BJ (cell line): ENCODE results near the gene SIRT5. TPM values are rescaled to one million over a fixed set of nuclear protein-coding genes. Genes with fewer than 3 reads are reported as not detected.

Experiments
- CTCF ChIA-PET: fragments of 350-600 bp; formaldehyde crosslinking; extraction: SDS; loops from one replicate; lab custom pipeline; 2021; ENCODE audit warnings: antibody characterized with exemption, inconsistent platforms; lab: Yijun Ruan, JAX
- POLR2A ChIA-PET: fragments of 300-600 bp; sonication (Branson Sonifier 250); formaldehyde crosslinking; extraction: SDS; loops from one replicate; lab custom pipeline; 2021; ENCODE audit warnings: antibody characterized with exemption; lab: Charles Lee
- DNase-seq: peaks from one replicate; pipeline ENCODE4 v3.0.0-alpha.2; 2011; ENCODE audit warnings: low read depth
- H3K27me3 ChIP-seq: 2 replicates; pipeline ENCODE4 v1.6.0; 2011; ENCODE audit warnings: low read length; ENCODE audit not compliant: control insufficient read depth, insufficient read depth
- H3K36me3 ChIP-seq: 2 replicates; pipeline ENCODE4 v1.5.1; 2011; ENCODE audit warnings: low read length; ENCODE audit not compliant: control insufficient read depth, insufficient read depth
- H3K4me3 ChIP-seq: 2 replicates; pipeline ENCODE4 v1.5.1; 2011; ENCODE audit warnings: low read depth, mild to moderate bottlenecking, control low read depth, low read length
- polyA plus RNA-seq: library from polyadenylated mRNA; depleted of rRNA; stranded (reverse); fragments of >200 nt; gene quantifications from 2 replicates; pipeline ENCODE4 v1.2.3, GENCODE V29; 2011
- TF ChIP-seq, protein P1 (sequence below): IDR thresholded peaks from 2 replicates; pipeline ENCODE4 v1.5.1; 2011; ENCODE audit warnings: low read depth, mild to moderate bottlenecking, control low read depth, inconsistent platforms, low read length, moderate library complexity; ENCODE audit not compliant: insufficient read depth

The SIRT5 gene
- polyA plus RNA-seq, 1 experiment: 4.6 TPM

DNA sequence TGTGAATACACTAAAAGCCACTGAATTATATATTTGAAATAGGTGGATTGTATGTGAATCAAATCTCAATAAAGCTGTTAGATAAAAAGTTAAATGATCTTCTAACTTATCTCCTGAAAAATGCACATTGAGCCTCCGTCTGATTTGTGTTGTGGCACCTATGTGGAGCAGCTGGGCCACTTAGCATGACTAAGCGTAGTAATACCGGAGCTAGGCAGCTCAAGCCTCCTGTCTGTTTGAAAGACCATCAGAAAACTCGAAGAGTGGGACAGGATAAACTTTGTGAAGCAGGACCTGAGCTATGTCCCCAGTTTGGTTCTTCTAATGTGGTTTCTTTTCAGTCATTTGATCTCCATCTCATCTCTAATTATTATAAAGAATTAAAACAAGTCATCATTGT is 29.7 kb downstream of the SIRT5 start:
- ChIA-PET CTCF (interaction anchor here (1.0 to 1.6 kb wide), 2 partner anchors 9 to 11 kb away, joined by 3 to 5 read pairs; partner anchors contain the start of gene NOL7), POLR2A (no interaction called here)

DNA sequence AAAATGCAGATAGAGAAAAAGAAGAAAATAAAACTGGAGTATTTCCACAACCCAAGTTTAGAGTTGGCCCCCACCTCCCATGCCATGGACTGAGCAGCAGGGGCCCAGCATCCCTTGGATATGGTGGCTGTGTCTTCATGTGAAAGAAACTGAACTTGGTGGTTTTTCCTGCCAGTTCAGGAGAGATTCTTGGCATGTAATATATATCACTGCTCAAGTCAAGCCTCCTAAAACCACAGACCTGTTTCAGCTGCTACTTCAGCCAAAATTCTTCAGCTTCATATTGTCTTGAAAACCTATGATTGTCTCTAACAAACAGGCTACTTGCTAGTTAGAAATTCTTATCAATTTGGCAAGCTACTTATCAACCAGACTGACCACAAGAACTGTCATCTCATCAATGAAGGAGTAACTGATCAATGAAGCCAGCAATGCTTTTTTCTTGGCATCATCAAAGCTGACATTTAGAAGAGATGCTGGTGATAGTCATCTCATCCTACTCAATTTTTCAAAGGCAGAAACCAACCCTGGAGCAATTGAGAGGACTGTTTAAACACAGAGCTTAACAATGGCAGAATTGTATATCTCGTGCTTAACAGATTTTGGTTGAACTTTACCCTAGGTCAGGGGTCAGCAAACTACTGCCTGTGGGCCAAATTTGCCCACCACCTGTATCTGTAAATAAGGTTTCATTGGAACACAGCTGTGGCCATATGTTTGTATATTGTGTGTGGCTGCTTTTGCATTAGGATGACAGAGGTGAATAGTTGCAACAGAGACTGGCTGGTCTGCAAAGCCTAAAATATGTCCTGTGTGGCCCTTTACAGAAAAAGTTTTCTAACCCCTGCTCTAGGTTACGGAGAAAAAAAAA is 30.4 kb downstream of the SIRT5 start:
- no peak overlapping the region for H3K4me3 ChIP-seq
- no peaks in the 10 kb centered on the region for H3K27me3 ChIP-seq
- ChIA-PET CTCF (interaction anchor here (0.6 to 1.6 kb wide), 4 partner anchors 8 to 48 kb away, joined by 3 to 5 read pairs (median 4); partner anchors contain the start of genes NOL7 and SIRT5), POLR2A (no interaction called here)
- TF ChIP-seq, protein P1, sequence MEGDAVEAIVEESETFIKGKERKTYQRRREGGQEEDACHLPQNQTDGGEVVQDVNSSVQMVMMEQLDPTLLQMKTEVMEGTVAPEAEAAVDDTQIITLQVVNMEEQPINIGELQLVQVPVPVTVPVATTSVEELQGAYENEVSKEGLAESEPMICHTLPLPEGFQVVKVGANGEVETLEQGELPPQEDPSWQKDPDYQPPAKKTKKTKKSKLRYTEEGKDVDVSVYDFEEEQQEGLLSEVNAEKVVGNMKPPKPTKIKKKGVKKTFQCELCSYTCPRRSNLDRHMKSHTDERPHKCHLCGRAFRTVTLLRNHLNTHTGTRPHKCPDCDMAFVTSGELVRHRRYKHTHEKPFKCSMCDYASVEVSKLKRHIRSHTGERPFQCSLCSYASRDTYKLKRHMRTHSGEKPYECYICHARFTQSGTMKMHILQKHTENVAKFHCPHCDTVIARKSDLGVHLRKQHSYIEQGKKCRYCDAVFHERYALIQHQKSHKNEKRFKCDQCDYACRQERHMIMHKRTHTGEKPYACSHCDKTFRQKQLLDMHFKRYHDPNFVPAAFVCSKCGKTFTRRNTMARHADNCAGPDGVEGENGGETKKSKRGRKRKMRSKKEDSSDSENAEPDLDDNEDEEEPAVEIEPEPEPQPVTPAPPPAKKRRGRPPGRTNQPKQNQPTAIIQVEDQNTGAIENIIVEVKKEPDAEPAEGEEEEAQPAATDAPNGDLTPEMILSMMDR: no peak
- H3K36me3 ChIP-seq: peaks cover 4% of the 10 kb centered on the region; the same call in 1 of the 2 replicates
- DNase-seq: no peak

More for the DNA sequence above, 29.7 kb downstream of the SIRT5 start:
- no peak for DNase-seq
- Histone ChIP-seq H3K27me3 (no peaks in the 10 kb centered on the region), H3K4me3 (no peak overlapping the region), H3K36me3 (peaks cover 4% of the 10 kb centered on the region; the same call in 1 of the 2 replicates)
- TF ChIP-seq, protein P1: no peak

DNA sequence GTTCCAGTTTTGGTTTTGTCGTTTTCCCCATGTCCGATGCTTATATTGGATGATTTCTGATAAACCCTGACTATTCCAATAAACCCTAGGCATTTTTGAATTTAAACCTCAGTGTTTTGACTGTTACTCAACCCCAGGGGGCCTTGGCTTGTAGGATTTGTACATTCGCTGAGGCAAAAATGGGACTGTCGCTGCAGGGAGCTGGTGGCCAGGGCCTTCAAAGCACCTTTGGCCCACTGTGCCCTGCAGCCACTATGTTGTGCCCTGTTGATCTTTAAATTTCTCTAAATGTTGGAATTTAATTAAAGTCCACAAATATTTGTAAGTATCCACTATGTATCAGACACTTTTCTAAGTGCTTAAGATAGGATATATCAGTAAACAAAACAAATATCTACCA is 31.2 kb downstream of the SIRT5 start:
- ChIA-PET CTCF (interaction anchor here (0.6 to 1.4 kb wide), 2 partner anchors 31 to 49 kb away, joined by 4 read pairs; partner anchors contain the start of gene SIRT5), POLR2A (no interaction called here)

DNA sequence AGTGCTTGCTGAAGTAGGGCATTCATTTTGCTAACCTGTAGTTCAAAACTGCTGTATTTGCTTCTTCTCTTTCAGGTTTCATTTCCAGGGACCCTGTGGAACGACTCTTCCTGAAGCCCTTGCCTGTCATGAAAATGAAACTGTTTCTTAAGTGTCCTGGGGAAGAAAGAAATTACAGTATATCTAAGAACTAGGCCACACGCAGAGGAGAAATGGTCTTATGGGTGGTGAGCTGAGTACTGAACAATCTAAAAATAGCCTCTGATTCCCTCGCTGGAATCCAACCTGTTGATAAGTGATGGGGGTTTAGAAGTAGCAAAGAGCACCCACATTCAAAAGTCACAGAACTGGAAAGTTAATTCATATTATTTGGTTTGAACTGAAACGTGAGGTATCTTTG is 37.3 kb downstream of the SIRT5 start:
- Histone ChIP-seq H3K4me3 (no peak overlapping the region), H3K27me3 (no peaks in the 10 kb centered on the region), H3K36me3 (no peaks in the 10 kb centered on the region)
- DNase-seq: no peak
- ChIA-PET POLR2A (no interaction called here), CTCF (interaction anchor here (1.4 kb wide), 1 partner anchor 37 kb away, joined by 6 read pairs; no protein-coding TSS in a partner anchor)
- TF ChIP-seq, protein P1: no peak

More for the DNA sequence above, 31.2 kb downstream of the SIRT5 start:
- no peak overlapping the region for H3K4me3 ChIP-seq
- H3K36me3 ChIP-seq: peaks cover 4% of the 10 kb centered on the region; the same call in 1 of the 2 replicates
- TF ChIP-seq, protein P1: no peak
- no peaks in the 10 kb centered on the region for H3K27me3 ChIP-seq
- no peak for DNase-seq

DNA sequence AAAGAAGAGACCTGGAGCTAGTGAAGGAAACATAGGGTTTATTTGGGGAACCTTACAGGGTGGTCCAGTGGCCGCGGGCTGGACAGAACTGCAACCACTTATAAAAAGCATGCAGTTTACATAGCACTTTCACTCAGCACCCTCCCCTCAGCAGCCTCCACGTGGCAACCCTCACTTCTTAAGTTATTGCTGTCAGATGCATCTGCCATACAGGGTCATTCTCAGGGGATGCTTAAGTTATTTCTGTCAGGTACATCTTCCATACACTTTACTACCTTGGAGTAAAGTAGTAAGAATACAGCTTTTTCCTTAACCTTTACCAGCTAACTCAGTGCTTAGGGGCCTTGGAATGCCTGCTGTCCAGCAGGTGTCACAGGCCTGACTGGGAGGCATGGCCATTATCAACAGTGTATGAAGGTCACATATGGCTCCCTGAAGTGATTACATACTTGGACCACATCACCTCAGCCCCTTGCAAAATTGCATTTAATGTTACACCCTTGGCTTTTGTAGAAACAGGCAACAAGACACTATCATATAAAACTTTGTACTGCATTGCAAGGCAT is 38.7 kb downstream of the SIRT5 start:
- DNase-seq: no peak
- no peak overlapping the region for H3K4me3 ChIP-seq
- POLR2A ChIA-PET: no interaction called here
- TF ChIP-seq, protein P1: no peak
- H3K36me3 ChIP-seq: no peaks in the 10 kb centered on the region
- H3K27me3 ChIP-seq: no peaks in the 10 kb centered on the region
- CTCF ChIA-PET: interaction anchor here (1.2 to 1.4 kb wide), 2 partner anchors 8 to 38 kb away, joined by 3 to 6 read pairs; no protein-coding TSS in a partner anchor
